Bronchial epithelial cell (primary cell): ENCODE data around the gene SEC63. TPM values are rescaled to one million over a fixed set of nuclear protein-coding genes. Genes with fewer than 3 reads are reported as not detected.
A peak's percentile ranks its signal among the peaks of the same experiment; 100 is the strongest.
"Not testable (repeated sequence)": the region's sequence is repeated elsewhere in the genome, so short reads cannot be mapped to it uniquely, and the experiment has no call there.

Experiments used
- DNase-seq: peaks from one replicate; pipeline ENCODE4 v3.0.0-alpha.2; 2010; ENCODE audit warnings: low read depth
- FAIRE-seq: peaks from 2 replicates; lab custom pipeline; 2011; peaks lifted over from hg19 to GRCh38; lab: Jason Lieb, UNC
- H3K27me3 ChIP-seq: 2 replicates; pipeline ENCODE4 v1.5.1; 2011; ENCODE audit warnings: low read length; ENCODE audit not compliant: control insufficient read depth, insufficient read depth
- H3K36me3 ChIP-seq: 2 replicates; pipeline ENCODE4 v1.5.1; 2011; ENCODE audit warnings: low read length; ENCODE audit not compliant: control insufficient read depth, insufficient read depth
- H3K4me3 ChIP-seq: 2 replicates; pipeline ENCODE4 v1.5.1; 2011; ENCODE audit warnings: mild to moderate bottlenecking, low read depth, low read length, control low read depth
- total RNA-seq: library from RNA; depleted of rRNA; stranded (reverse); fragments of >200 nt; gene quantifications from 2 replicates; pipeline ENCODE4 v1.2.1, GENCODE V29; 2014
- TF ChIP-seq, protein P1 (sequence below): IDR thresholded peaks from 2 replicates; pipeline ENCODE4 v1.5.1; 2011; ENCODE audit warnings: mild to moderate bottlenecking, moderate library complexity, low read length, control low read depth, inconsistent platforms; ENCODE audit not compliant: insufficient read depth, severe bottlenecking

SEC63 gene
- total RNA-seq, 1 donor from 2014 or later: 19.7 TPM

DNA sequence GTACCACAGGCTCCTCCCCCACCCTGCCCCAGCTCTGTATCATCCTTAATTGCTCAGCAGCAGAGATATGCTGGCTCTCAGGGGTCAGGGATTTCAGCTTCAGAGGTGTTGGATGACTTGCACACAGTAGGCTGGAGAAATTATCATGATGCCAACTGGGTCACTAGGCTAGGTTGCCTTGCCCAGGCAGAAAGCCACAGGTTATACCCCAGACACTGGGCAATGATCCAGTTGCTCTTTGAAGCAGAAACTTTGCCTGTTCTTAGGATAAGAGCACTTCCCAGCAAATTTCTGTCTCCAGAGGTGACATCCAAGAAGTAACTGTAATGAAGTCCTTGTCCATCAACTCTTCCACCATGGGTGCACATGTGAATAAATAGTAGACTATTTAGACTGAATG is 95.6 kb downstream of the SEC63 start:
- FAIRE-seq: no peak
- H3K4me3 ChIP-seq: no peak overlapping the region
- H3K27me3 ChIP-seq: no peaks in the 10 kb centered on the region
- H3K36me3 ChIP-seq: no peaks in the 10 kb centered on the region
- TF ChIP-seq, protein P1, sequence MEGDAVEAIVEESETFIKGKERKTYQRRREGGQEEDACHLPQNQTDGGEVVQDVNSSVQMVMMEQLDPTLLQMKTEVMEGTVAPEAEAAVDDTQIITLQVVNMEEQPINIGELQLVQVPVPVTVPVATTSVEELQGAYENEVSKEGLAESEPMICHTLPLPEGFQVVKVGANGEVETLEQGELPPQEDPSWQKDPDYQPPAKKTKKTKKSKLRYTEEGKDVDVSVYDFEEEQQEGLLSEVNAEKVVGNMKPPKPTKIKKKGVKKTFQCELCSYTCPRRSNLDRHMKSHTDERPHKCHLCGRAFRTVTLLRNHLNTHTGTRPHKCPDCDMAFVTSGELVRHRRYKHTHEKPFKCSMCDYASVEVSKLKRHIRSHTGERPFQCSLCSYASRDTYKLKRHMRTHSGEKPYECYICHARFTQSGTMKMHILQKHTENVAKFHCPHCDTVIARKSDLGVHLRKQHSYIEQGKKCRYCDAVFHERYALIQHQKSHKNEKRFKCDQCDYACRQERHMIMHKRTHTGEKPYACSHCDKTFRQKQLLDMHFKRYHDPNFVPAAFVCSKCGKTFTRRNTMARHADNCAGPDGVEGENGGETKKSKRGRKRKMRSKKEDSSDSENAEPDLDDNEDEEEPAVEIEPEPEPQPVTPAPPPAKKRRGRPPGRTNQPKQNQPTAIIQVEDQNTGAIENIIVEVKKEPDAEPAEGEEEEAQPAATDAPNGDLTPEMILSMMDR: no peak
- DNase-seq: no peak

DNA sequence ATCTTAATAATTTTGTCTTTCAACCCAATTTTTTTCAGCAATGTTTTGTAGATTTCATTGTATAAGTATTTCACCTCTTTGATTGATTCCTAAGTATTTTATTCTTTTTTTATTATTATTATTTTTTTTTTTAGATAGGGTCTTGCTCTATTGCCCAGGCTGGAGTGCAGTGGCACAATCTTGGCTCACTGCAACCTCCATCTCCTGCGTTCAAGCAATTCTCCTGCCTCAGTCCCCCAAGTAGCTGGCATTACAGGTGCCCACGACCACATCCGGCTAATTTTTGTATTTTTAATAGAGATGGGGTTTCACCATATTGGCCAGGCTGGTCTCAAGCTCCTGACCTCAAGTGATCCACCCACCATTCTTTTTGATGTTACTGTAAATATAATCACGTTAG is 97.0 kb downstream of the SEC63 start:
- not testable (repeated sequence) for H3K36me3 ChIP-seq, DNase-seq, H3K4me3 ChIP-seq, H3K27me3 ChIP-seq, FAIRE-seq

DNA sequence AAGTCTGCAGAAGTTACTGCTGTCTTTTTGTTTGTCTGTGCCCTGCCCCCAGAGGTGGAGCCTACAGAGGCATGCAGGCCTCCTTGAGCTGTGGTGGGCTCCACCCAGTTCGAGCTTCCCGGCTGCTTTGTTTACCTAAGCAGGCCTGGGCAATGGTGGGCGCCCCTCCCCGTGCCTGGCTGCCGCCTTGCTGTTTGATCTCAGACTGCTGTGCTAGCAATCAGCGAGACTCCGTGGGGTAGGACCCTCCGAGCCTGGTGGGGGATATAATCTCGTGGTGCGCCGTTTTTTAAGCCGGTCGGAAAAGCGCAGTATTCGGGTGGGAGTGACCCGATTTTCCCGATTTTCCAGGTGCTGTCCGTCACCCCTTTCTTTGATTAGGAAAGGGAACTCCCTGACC is 97.9 kb downstream of the SEC63 start:
- not testable (repeated sequence) for H3K27me3 ChIP-seq, DNase-seq, H3K36me3 ChIP-seq, H3K4me3 ChIP-seq, FAIRE-seq

DNA sequence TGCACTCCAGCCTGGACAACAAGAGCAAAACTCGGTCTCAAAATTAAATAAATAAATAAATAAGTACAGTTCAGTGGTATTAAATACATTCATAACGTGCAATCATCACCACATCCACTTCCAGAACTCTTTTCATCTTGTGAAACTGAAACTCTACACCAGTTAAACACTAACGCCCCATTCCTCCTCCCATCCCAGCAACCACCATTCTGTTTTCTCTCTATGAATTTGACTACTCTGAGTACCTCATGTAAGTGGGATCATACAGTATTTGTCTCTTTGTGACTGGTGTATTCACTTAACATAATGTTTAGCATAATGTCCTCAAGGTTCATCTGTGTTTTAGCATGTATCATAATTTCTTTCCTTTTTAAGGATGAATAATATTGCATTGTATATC is 104.8 kb downstream of the SEC63 start:
- TF ChIP-seq, protein P1: no peak
- H3K27me3 ChIP-seq: no peaks in the 10 kb centered on the region
- no peak overlapping the region for H3K4me3 ChIP-seq
- DNase-seq (no peak), FAIRE-seq (no peak)
- H3K36me3 ChIP-seq: no peaks in the 10 kb centered on the region

DNA sequence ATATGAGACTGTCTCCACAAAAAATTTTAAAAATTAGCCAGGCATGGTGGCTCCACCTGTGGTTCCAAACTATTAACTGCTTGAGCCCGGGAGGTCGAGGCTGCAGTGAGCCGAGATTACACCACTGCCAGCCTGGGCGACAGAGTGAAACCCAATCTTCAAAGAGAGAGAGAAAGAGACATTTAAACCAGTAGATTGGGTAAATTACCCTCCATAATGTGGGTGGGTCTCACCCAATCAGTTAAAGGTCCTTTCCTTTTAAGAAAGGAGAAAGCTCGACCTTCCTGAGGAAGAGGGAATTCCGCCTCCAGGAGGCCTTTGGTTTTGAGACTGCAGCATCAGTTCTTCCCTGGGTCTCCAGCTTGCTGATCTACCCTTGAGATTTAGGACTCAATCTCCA is 108.7 kb downstream of the SEC63 start:
- DNase-seq: no peak
- TF ChIP-seq, protein P1: no peak
- no peak for FAIRE-seq
- Histone ChIP-seq H3K36me3 (no peaks in the 10 kb centered on the region), H3K4me3 (no peak overlapping the region), H3K27me3 (no peaks in the 10 kb centered on the region)

DNA sequence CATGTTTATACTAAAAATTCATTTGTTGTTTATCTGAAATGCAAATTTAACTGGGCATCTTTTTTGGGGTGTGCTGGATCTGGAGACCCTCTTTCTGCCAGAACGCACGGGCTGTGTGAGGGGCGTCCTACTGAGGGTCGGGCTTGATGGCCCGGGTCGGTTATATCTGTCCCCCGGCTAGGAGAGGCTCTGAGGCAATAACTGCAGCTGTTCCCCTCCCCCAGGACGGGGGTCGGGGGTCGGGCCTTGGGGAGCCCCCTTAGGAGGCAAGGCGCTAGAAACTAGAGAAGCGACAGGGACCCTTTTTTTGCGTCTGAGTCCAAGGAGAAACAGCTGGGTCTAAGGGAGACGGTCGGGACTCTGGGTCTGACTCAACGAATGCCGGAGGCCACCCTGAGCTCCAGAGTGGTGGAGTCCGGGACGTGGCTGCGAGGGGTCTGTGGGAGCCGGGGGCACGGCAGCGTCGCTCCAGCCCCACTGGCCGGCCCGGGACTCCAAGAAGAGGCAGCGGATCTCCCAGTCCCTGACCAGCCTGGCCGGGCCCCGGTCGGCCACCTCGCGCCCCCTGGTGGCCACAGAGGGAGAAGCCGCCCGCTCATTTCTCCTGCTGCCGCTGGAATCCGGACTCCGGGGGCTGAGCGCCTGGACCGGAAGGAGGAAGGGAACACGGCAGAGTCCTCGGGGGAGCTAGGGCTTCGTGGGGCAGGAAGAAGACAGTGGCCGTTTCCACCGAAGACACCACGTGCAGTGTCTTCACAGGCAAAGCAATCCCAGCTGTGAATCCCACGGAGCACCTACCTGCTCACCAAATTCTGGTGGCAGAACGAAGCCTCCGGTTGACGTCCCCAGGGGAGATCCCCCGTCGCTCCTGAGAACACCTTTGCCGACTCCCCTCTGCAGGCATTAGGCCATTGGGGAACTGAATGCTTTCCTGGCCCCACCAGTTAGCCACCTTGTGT is 109.9 kb downstream of the SEC63 start:
- peak overlapping the region; percentile 38 for H3K4me3 ChIP-seq

More for the DNA sequence above, 109.9 kb downstream of the SEC63 start:
- DNase-seq: peak; percentile 52
- no peak for FAIRE-seq
- Histone ChIP-seq H3K27me3 (no peaks in the 10 kb centered on the region), H3K36me3 (no peaks in the 10 kb centered on the region)
- TF ChIP-seq, protein P1: peak; percentile 91
